Activated CD4-positive, alpha-beta T cell treated with anti-CD3 and anti-CD28 coated beads, Interleukin-2, Interleukin-6, amounts not matched to agents 100 ng/mL and 50 ng/mL, durations not matched to agents 16 hours and 8 hours (primary cell): ENCODE data around the gene MORC1.

Experiments used
- DNase-seq: peaks from one replicate; pipeline ENCODE4 v3.0.0-alpha.2; 2020

Gene MORC1

GRCh38 chr3:108931035-108931434 lies 186.9 kb downstream of the MORC1 start:
- no peak for DNase-seq

GRCh38 chr3:108918866-108919265 lies 199.1 kb downstream of the MORC1 start:
- no peak for DNase-seq

- DNase-seq = peak; percentile 85
Measured at GRCh38 chr3:108914774-108915641, 202.9 kb downstream of the MORC1 start.

- DNase-seq = no peak
Measured at GRCh38 chr3:108909799-108910198, 208.1 kb downstream of the MORC1 start.
